ENCODE measurements around the gene TEAD3. TPM values are rescaled to one million over a fixed set of nuclear protein-coding genes. Genes with fewer than 3 reads are reported as not detected.
"Not testable (repeated sequence)": the region's sequence is repeated elsewhere in the genome, so short reads cannot be mapped to it uniquely, and the experiment has no call there.

Gene TEAD3
- total RNA-seq, 1 donor from 2014 or later: 57.1 TPM

GRCh38 chr6:35439308-35439707, 57.6 kb downstream of the TEAD3 start:
- TF ChIP-seq, protein P1, sequence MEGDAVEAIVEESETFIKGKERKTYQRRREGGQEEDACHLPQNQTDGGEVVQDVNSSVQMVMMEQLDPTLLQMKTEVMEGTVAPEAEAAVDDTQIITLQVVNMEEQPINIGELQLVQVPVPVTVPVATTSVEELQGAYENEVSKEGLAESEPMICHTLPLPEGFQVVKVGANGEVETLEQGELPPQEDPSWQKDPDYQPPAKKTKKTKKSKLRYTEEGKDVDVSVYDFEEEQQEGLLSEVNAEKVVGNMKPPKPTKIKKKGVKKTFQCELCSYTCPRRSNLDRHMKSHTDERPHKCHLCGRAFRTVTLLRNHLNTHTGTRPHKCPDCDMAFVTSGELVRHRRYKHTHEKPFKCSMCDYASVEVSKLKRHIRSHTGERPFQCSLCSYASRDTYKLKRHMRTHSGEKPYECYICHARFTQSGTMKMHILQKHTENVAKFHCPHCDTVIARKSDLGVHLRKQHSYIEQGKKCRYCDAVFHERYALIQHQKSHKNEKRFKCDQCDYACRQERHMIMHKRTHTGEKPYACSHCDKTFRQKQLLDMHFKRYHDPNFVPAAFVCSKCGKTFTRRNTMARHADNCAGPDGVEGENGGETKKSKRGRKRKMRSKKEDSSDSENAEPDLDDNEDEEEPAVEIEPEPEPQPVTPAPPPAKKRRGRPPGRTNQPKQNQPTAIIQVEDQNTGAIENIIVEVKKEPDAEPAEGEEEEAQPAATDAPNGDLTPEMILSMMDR (IDR thresholded peaks at IDR 0.05): no peak
- no peaks in the 10 kb centered on the region for H3K27me3 Mint-ChIP-seq (ENCODE audit: low read depth)
- H3K36me3 Mint-ChIP-seq (ENCODE audit: low read depth): no peaks in the 10 kb centered on the region
- no peak overlapping the region for H3K4me3 Mint-ChIP-seq (ENCODE audit: unreplicated experiment)
- DNase-seq (ENCODE audit: low spot score): no peak
- no peak overlapping the region for H3K27ac Mint-ChIP-seq (ENCODE audit: unreplicated experiment)
- H3K9me3 Mint-ChIP-seq (ENCODE audit: low read depth): no peaks in the 10 kb centered on the region
- no peaks in the 10 kb centered on the region for H3K4me1 Mint-ChIP-seq (ENCODE audit: low read depth)

DNA sequence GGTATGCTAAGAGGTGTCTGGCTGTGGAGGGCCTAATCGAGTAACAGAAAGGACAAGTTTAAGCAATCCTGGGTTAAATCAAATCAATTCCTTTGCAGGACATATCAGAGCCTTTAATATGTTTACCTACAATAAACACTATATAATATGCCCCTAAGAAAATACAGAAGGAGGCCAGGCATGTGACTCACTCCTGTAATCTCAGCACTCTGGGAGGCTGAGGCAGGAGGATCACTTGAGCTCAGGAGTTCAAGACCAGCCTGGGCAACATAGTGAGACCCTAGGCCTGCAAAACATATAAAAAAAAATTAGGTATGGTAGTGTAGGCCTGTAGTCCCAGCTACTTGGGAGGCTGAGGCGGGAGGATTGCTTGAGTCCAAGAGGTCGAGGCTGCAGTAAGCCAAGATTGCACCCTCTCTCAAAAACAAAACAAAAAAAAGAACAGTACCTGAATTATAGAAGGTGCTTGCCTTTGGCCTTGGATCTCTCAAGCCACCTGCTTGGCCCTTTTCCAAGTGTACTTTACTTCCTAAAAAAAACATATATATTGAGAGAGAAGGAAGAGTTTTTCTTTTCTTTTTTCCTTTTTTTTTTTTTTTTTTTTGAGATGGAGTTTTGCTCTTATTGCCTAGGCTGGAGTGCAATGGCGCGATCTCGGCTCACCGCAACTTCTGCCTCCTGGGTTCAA, 58.4 kb downstream of the TEAD3 start:
- H3K4me1 Mint-ChIP-seq (ENCODE audit: low read depth); H3K27me3 Mint-ChIP-seq (ENCODE audit: low read depth); H3K27ac Mint-ChIP-seq (ENCODE audit: unreplicated experiment); H3K4me3 Mint-ChIP-seq (ENCODE audit: unreplicated experiment); DNase-seq (ENCODE audit: low spot score); H3K9me3 Mint-ChIP-seq (ENCODE audit: low read depth); H3K36me3 Mint-ChIP-seq (ENCODE audit: low read depth): not testable (repeated sequence)

- Mint-ChIP-seq H3K9me3 (ENCODE audit: low read depth) (no peaks in the 10 kb centered on the region), H3K27ac (ENCODE audit: unreplicated experiment) (no peak overlapping the region), H3K4me1 (ENCODE audit: low read depth) (no peaks in the 10 kb centered on the region), H3K27me3 (ENCODE audit: low read depth) (no peaks in the 10 kb centered on the region), H3K4me3 (ENCODE audit: unreplicated experiment) (no peak overlapping the region), H3K36me3 (ENCODE audit: low read depth) (no peaks in the 10 kb centered on the region)
- DNase-seq (ENCODE audit: low spot score): no peak
- TF ChIP-seq, protein P1 (IDR thresholded peaks at IDR 0.05): no peak
These were observed 60.6 kb downstream of the TEAD3 start for GRCh38 chr6:35436071-35436857.

DNA sequence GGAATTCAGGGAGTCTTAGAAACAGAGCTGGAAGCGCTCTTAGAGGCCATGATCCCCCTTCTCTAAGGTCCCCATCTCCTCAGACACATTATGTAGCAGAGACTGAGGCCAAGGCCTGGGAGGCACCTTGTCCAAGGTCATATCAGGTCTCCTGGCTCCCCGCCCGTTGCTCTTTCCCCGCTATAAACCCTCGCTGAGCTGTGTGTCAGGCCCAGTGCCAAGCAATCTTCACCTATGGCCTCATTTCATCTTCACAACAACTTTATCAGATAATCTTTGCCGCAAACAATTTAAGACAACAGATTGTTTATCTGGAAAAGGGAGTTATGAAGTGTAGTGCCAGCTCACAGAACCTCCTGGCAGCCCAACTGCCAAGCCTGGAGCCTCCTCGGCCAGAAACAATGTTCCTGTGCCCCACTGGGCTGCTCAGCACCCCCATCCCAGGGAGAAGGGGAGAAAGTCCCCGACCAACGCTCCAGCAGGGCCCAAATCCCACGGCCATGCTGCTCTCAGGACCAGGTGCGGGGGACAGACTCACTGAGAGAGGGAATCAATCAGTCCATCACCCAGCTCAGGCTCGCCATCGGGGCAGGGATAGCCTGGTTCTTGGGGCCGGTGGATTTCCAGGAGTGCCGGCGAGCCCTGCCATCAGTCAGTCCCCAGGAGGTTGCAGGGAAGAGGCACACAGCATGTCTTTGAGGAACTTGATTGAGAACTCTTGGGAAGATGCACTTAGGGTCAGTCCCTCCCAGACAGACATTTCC, 61.6 kb downstream of the TEAD3 start:
- Mint-ChIP-seq H3K27ac (ENCODE audit: unreplicated experiment) (no peak overlapping the region), H3K4me3 (ENCODE audit: unreplicated experiment) (no peak overlapping the region), H3K27me3 (ENCODE audit: low read depth) (no peaks in the 10 kb centered on the region), H3K9me3 (ENCODE audit: low read depth) (no peaks in the 10 kb centered on the region), H3K36me3 (ENCODE audit: low read depth) (no peaks in the 10 kb centered on the region), H3K4me1 (ENCODE audit: low read depth) (no peaks in the 10 kb centered on the region)
- no peak for DNase-seq (ENCODE audit: low spot score)
- TF ChIP-seq, protein P1 (IDR thresholded peaks at IDR 0.05): no peak

DNA sequence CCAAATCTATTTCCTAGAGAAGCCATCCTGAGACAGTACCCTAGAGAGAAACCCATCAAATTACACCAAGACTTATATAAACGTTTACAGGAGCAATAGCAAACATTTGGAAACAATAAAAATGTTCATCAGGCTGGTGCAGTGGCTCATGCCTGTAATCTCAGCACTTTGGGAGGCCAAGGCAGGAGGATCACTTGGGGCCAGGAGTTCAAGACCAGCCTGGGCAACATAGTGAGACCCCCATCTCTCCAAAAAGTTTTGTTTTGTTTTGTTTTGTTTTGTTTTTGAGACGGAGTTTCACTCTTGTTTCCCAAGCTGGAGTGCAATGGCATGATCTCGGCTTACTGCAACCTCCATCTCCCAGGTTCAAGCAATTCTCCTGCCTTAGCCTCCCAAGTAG, 64.2 kb downstream of the TEAD3 start:
- H3K36me3 Mint-ChIP-seq (ENCODE audit: low read depth); H3K27ac Mint-ChIP-seq (ENCODE audit: unreplicated experiment); H3K9me3 Mint-ChIP-seq (ENCODE audit: low read depth); H3K27me3 Mint-ChIP-seq (ENCODE audit: low read depth); H3K4me3 Mint-ChIP-seq (ENCODE audit: unreplicated experiment); DNase-seq (ENCODE audit: low spot score): not testable (repeated sequence)
- H3K4me1 Mint-ChIP-seq (ENCODE audit: low read depth): peaks cover 20% of the 10 kb centered on the region

- Mint-ChIP-seq H3K27me3 (ENCODE audit: low read depth) (no peaks in the 10 kb centered on the region), H3K4me1 (ENCODE audit: low read depth) (peaks cover 24% of the 10 kb centered on the region), H3K27ac (ENCODE audit: unreplicated experiment) (no peak overlapping the region), H3K4me3 (ENCODE audit: unreplicated experiment) (no peak overlapping the region), H3K36me3 (ENCODE audit: low read depth) (peaks cover 2% of the 10 kb centered on the region), H3K9me3 (ENCODE audit: low read depth) (peaks cover 7% of the 10 kb centered on the region)
- no peak for DNase-seq (ENCODE audit: low spot score)
- TF ChIP-seq, protein P1 (IDR thresholded peaks at IDR 0.05): no peak
These were observed 64.6 kb downstream of the TEAD3 start for GRCh38 chr6:35432291-35432690.

All from chondrocyte (in vitro differentiated cells).